Loucy (cell line): ENCODE measurements around the gene GRB2.

Experiments
- H2AFZ ChIP-seq: fragments of 200-600 bp; sonication (generic); 2 replicates; pipeline ENCODE4 v1.6.0; 2016; ENCODE audit warnings: antibody characterized with exemption, mild to moderate bottlenecking, low read length, moderate library complexity
- H3F3A ChIP-seq: fragments of 200-600 bp; 2 replicates; pipeline ENCODE4 v1.6.0; 2016; ENCODE audit warnings: antibody characterized with exemption, low read depth, mild to moderate bottlenecking
- H3K27me3 ChIP-seq: fragments of 200-600 bp; sonication (generic); 2 replicates; pipeline ENCODE4 v1.6.1; 2014; ENCODE audit warnings: low read length, mild to moderate bottlenecking; ENCODE audit not compliant: insufficient read depth, poor library complexity, severe bottlenecking
- H3K36me3 ChIP-seq: fragments of 200-600 bp; sonication (generic); 2 replicates; pipeline ENCODE4 v1.6.1; 2016; ENCODE audit warnings: low read length; ENCODE audit not compliant: insufficient read depth
- H3K4me1 ChIP-seq: fragments of 200-600 bp; sonication (generic); 2 replicates; pipeline ENCODE4 v1.5.1; 2014; ENCODE audit warnings: low read length, mild to moderate bottlenecking; ENCODE audit not compliant: insufficient read depth, poor library complexity, severe bottlenecking
- H3K4me2 ChIP-seq: fragments of 200-600 bp; sonication (generic); 2 replicates; pipeline ENCODE4 v1.6.0; 2014; ENCODE audit warnings: antibody characterized with exemption, low read length, low read depth, mild to moderate bottlenecking; ENCODE audit not compliant: poor library complexity, severe bottlenecking
- H3K4me3 ChIP-seq: fragments of 200-600 bp; sonication (generic); 2 replicates; pipeline ENCODE4 v1.5.1; 2014; ENCODE audit warnings: low read length, mild to moderate bottlenecking, mixed read lengths; ENCODE audit not compliant: poor library complexity, severe bottlenecking
- H3K79me2 ChIP-seq: fragments of 200-600 bp; sonication (generic); 2 replicates; pipeline ENCODE4 v1.6.1; 2014; ENCODE audit warnings: low read length; ENCODE audit not compliant: insufficient read depth
- H3K9ac ChIP-seq: fragments of 200-600 bp; sonication (generic); 2 replicates; pipeline ENCODE4 v1.6.0; 2014; ENCODE audit warnings: mild to moderate bottlenecking, low read depth, low read length, moderate library complexity; ENCODE audit not compliant: poor library complexity, severe bottlenecking
- H3K9me2 ChIP-seq: fragments of 200-600 bp; sonication (generic); replicated peaks from 2 replicates; pipeline ENCODE4 v1.6.1; 2016; ENCODE audit warnings: low read depth, low read length, mixed read lengths
- H3K9me3 ChIP-seq: fragments of 200-600 bp; sonication (generic); 2 replicates; pipeline ENCODE4 v1.6.1; 2014; ENCODE audit warnings: mild to moderate bottlenecking, antibody characterized with exemption, low read length, low read depth; ENCODE audit not compliant: insufficient read depth
- H4K20me1 ChIP-seq: fragments of 200-600 bp; sonication (generic); 2 replicates; pipeline ENCODE4 v1.6.0; 2014; ENCODE audit warnings: antibody characterized with exemption, low read length, mild to moderate bottlenecking; ENCODE audit not compliant: insufficient read depth, poor library complexity, severe bottlenecking
- EZH2phosphoT487 ChIP-seq: fragments of 200-600 bp; IDR thresholded peaks from 2 replicates; pipeline ENCODE4 v1.6.1; 2018; ENCODE audit warnings: antibody characterized with exemption, mild to moderate bottlenecking, moderate library complexity, borderline replicate concordance
- TF ChIP-seq, protein P1 (sequence below): fragments of 200-600 bp; sonication (generic); conservative IDR thresholded peaks from 2 replicates; pipeline ENCODE4 v1.5.1; 2014; ENCODE audit warnings: mild to moderate bottlenecking, antibody characterized with exemption, low read length

The GRB2 gene

DNA sequence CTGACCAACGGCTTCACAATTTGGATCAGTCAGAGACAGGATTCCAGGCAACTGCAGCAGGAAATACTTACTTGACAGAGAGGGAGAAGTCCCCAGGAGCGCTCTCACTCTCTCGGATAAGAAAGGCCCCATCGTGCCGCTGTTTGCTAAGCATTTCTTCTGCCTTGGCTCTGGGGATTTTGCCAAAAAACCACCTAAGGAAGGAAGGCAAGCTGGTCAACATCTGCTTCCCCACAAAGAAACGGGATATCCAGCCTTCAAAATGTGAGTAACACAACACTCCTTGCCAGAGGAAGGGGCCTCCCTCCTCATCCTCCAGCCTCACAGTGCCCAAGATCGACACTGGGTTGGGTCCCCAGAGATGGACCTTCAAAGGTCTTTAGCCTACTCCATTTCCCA is 79.7 kb downstream of the GRB2 start:
- peaks cover 30% of the 10 kb centered on the region for H3K4me1 ChIP-seq

DNA sequence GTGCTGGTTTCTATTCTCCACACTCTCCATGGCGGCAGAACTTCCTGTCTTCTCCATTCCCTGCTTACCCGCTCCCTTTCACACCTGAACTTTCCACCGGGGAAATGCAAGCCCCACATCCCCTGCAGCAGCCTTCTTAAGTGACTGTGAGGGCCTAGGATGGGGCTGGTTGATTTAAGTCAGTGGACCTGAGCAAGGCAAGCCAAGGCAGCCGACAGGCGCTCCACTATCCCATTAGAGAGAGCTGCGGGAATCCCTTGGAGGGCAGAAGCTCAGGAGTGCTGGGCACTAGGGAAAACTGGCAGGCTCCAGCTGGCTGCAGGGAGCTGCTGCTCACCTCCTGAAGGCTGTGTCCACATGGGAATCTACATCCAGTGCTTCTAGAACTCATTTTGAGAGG is 80.1 kb downstream of the GRB2 start:
- Histone ChIP-seq H3K79me2 (peaks cover 54% of the 10 kb centered on the region), H3K36me3 (peaks cover 57% of the 10 kb centered on the region), H4K20me1 (peaks cover 3% of the 10 kb centered on the region)

More for the DNA sequence above, 79.7 kb downstream of the GRB2 start:
- H3K36me3 ChIP-seq: peaks cover 57% of the 10 kb centered on the region; the same call in 1 of the 2 replicates
- H4K20me1 ChIP-seq: peaks cover 3% of the 10 kb centered on the region
- H3K27me3 ChIP-seq: no peaks in the 10 kb centered on the region
- H3K9me3 ChIP-seq: no peaks in the 10 kb centered on the region
- H3F3A ChIP-seq: no peaks in the 10 kb centered on the region
- H3K4me2 ChIP-seq: peak overlapping the region; percentile 32
- peaks cover 59% of the 10 kb centered on the region for H3K79me2 ChIP-seq
- no peak overlapping the region for H2AFZ ChIP-seq
- no peak for TF ChIP-seq EZH2phosphoT487
- TF ChIP-seq, protein P1, sequence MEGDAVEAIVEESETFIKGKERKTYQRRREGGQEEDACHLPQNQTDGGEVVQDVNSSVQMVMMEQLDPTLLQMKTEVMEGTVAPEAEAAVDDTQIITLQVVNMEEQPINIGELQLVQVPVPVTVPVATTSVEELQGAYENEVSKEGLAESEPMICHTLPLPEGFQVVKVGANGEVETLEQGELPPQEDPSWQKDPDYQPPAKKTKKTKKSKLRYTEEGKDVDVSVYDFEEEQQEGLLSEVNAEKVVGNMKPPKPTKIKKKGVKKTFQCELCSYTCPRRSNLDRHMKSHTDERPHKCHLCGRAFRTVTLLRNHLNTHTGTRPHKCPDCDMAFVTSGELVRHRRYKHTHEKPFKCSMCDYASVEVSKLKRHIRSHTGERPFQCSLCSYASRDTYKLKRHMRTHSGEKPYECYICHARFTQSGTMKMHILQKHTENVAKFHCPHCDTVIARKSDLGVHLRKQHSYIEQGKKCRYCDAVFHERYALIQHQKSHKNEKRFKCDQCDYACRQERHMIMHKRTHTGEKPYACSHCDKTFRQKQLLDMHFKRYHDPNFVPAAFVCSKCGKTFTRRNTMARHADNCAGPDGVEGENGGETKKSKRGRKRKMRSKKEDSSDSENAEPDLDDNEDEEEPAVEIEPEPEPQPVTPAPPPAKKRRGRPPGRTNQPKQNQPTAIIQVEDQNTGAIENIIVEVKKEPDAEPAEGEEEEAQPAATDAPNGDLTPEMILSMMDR: no peak
- H3K9me2 ChIP-seq: no peaks in the 10 kb centered on the region
- peak overlapping the region; percentile 45 for H3K9ac ChIP-seq
- H3K4me3 ChIP-seq: no peak overlapping the region

DNA sequence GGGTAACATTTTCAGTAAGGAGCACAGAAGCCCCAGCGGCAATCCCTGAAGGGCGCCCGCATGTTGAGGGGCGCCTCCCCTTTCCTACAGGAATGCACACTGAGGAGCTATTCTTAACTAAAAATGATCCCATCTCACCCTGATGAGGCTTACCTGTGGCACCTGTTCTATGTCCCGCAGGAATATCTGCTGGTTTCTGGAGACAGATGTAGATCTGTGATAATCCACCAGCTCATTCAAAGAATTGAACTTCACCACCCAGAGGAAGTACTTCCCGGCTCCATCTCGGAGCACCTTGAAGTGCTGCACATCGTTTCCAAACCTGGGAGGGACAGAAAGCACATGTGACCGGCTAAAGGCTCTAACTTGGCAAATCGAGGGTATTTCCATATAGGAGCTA is 84.0 kb downstream of the GRB2 start:
- no peak for TF ChIP-seq EZH2phosphoT487
- TF ChIP-seq, protein P1: no peak
- peaks cover 23% of the 10 kb centered on the region for H3K79me2 ChIP-seq

More for the DNA sequence above, 80.1 kb downstream of the GRB2 start:
- TF ChIP-seq, protein P1: no peak
- TF ChIP-seq EZH2phosphoT487: no peak
- no peaks in the 10 kb centered on the region for H3K27me3 ChIP-seq
- peaks cover 30% of the 10 kb centered on the region for H3K4me1 ChIP-seq
- no peak overlapping the region for H3K4me2 ChIP-seq
- no peak overlapping the region for H3K9ac ChIP-seq
- H3K4me3 ChIP-seq: no peak overlapping the region
- no peaks in the 10 kb centered on the region for H3F3A ChIP-seq
- no peak overlapping the region for H2AFZ ChIP-seq
- no peaks in the 10 kb centered on the region for H3K9me3 ChIP-seq
- no peaks in the 10 kb centered on the region for H3K9me2 ChIP-seq

More for the DNA sequence above, 84.0 kb downstream of the GRB2 start:
- Histone ChIP-seq H2AFZ (no peak overlapping the region), H3K4me2 (no peak overlapping the region), H3K4me1 (peaks cover 20% of the 10 kb centered on the region), H3K4me3 (no peak overlapping the region), H3K27me3 (no peaks in the 10 kb centered on the region), H3K36me3 (peaks cover 82% of the 10 kb centered on the region), H3F3A (no peaks in the 10 kb centered on the region), H3K9me2 (no peaks in the 10 kb centered on the region), H3K9me3 (no peaks in the 10 kb centered on the region), H4K20me1 (no peaks in the 10 kb centered on the region), H3K9ac (no peak overlapping the region)
